Measurements from ENCODE around the gene DNAJC4.
"Not testable (repeated sequence)": the region's sequence is repeated elsewhere in the genome, so short reads cannot be mapped to it uniquely, and the experiment has no call there.

Gene DNAJC4

DNA sequence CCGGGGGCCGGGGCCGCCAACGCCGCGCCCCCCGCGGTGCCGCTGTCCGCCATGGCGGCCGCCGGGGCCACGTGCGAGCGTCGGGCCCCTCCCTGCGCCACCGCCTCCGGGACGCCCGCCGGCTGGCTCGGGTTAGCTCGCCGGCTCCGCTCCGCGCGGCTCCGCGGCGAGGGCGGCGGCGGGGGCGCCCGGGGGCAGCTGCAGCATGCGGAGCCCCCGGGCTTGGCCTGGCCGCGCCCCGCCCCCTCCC lies 16.2 kb downstream of the DNAJC4 start:
- not testable (repeated sequence) for DNase-seq

DNA sequence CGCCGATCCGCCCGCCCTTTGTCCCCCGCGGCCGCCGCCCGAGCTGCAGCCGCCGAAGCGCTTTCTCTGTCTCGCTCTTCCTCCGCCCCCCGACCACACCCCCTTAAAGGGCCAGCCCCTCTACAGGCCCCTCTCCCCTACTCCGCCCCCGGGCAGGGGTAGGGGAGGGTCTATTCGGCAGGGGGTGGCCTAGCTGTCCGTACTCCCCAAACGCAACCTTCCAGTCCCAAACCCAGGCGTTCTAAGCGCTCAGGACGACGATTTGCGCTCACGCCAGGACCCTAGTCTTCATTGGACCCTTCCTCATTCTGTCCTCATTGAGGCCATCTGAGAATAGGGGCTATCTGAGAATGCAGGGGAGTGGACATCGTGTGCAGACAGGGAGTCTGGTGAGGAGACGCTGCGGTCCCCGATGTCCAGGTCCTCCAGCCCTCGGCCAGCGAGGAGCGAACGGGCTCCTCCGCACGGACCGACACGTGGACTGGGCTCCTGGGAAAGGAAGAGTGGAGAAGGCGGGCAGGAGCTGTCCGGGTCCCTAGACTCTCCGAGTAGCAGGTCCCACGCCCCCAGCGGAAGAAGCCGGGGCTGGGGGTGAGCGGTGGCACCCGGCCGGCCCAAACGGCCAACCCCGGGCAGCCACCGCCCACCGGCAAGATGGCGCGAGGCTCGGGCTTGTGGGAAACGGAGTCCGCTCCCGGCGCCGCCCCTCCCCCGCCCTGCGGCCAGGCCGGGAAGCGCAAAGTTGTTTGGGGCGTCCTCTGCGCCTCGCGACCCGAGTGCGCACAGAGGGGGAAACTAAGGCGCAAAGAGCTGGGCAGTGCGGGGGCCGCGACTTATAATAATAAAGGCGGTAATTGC lies 16.8 kb downstream of the DNAJC4 start, which contains the start of gene PPP1R14B:
Gene PPP1R14B (minus strand): TSS at position 73 of the 858 bp plus-strand sequence. CDS start 270 bp downstream, outside the sequence.
- DNase-seq, result peak; percentile 74

DNA sequence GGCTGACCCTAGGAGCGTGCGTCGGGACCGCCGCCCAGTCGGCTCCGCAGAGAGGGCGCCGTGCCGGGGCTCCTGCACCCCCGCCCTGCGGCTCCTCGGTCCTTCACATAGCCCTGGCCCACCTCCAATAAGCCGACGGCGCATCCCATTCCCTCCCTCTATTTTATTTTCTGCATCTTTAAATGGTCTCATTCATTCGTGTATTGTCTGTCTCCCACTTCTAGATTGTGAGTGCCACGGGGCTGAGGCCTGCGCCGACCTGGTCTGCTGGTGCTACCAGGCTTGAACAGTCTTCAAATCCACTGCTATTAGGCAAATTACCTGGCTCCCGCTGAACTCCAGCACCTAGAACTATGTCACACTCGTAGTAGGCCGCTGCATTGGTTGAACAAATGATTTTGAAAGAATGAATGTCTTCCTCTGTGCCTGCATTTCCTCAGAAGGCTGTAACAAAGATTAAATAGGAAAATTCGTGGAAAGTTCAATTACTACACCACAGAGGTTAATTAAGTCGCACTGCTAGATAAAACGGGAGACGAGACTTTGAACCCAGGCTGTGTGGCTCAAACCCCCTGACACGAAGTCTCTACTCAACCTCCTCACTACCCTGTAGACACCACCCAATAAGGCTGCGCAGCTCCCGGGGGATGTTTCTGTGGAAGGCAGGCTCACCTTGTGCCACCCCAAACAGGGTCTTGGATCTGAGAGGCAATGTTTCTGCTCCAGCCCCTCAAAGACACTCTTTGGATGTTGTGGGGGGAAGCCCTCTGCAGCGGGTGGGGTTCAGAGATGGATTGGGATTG lies 17.6 kb downstream of the DNAJC4 start:
- DNase-seq, result no peak

DNA sequence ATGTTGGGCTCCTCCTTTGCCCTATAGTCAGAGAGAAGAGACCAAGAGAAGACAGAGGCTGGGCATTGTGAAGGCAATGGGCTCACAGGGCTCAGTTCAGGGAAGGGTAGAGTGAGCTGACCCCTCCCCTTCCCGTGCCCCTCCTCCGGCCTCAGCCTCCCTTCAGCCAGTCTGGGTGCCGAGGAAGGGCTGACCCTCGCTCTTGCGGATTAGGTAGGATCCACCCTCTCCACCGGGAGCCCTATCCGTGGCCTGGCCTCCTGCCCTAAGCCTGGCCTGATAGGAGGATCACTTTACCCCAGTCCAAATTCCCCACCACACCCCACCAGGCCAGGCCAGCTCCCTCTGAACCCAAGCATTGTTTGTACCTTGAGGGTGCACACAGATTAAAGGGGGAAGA lies 18.2 kb downstream of the DNAJC4 start:
- no peak for DNase-seq

DNA sequence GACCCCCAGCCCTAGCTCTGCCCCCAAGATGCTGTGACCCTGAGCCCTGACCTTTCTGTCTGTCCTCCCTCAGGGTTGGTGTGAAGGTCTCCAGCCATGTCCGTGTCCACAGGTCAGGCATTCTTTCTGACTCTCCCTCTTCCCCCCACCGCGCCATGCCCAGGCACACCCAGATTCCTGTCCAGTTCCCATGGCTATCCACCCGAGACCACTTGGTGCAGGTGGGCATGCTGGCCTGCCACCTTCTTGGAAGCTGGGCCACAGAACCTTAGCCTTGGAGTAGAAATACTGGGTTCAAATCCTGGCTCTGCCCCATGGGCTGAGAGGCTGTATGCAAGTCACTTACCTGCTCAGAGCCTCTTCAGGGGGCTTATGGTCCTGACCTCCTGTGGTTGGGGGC lies 18.7 kb downstream of the DNAJC4 start:
- no peak for DNase-seq

DNA sequence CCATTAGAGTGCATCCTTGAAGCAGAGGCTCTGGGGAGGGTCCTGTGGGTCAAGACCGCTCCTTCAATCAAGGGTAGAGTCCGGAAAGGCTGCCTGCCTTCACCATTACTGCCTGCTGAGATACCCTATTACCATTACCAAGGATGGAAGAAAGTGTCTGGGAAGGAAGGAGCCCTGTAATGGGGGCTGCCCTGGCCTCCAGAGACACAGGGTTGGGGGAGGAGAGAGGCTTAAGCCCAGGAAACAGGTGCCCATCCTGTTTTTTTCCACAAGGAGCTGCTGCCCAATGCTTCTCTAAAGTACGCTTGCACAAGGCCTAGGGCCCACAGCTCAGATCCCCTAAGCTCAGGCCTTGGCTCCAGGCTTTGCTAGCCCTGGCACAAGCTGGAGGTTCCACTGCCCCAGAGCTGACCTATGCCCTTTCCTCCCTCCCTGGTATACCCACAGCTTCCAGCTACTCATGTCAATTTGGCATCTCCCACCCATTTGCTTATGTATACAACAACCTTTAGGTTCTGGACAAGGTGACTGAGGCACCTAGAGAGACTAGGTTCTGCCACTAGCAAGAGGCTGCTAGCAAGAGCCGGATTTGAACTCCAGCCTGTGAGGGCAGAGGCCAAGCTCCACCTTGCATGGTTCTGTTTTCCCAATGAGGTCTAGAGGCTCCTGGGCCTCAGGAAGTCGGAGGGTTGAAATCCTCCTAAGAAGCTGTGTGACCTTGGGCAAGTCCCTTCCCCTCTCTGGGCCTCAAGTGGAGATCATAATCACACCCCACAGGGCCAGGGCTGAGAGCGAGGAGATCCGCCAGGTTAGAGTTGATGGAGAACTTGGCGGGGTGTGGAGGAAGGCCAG lies 19.4 kb downstream of the DNAJC4 start:
- no peak for DNase-seq

DNA sequence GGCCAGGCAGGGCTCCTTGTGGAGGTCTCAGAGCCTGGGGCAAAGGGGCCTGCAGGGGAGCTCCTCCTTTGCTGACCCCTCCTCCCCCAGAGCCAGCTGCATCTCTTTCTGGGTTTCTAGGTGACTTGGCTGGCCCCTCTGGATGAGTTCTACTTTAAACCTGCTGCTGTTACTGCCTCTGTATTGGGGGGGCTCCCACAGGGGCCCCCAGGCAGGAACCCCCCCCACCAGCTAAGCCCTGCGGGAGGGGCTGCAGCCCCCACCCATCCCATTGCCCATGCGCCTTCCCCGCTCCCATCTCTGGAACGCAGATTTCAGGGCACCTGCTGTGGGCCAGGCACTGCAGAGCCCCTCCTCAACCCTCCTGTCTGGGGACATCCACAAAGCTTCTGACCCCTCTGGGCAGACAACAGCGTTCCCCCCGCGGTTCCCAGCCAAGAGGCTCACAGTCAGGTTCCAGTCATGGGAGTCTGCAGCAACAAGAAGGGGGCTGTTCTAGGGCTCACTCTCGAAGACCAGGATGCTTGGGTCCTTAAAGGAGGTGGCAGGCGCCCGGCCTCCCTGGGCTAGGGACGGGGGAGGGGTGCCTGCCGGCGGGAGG lies 20.2 kb downstream of the DNAJC4 start:
- no peak for DNase-seq

DNA sequence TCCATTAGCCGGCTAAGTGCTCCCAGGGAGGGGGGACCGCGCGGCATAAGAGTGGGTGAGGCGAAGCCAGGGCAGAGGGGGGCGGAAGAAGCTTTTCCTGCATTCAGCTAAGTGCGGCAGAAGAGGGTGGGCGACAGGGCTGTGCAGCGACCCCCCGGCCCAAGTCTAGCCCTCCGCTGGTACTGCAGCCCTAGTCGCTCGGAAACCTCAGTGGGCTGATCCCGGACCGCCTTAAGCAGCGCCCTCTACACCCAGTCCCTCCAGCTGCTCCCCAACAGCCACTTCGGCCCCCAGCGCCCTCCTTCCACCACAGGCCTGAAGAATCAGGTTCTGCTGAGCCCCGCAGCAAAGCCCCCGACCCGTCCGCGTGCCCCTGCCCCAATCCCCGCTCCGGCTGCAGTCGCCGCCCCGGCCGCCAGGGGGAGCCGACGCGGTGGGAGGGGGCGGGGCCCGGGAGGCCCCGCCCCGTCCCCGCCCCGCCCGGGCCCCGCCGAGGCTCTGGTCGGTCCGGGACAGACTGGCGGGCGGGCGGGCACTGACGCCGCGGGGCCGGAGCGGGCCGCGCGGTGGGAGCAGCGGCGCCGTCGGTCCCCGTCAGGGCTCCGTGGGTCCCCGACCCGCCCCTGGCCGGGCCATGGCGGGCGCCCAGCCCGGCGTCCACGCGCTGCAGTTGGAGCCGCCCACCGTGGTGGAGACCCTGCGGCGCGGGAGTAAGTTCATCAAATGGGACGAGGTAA lies 20.8 kb downstream of the DNAJC4 start, which contains the start of gene PLCB3:
Gene PLCB3 (plus strand): TSS at position 515 of the 737 bp plus-strand sequence. CDS start 120 bp downstream, at position 635.
- peak; percentile 70 for DNase-seq

DNA sequence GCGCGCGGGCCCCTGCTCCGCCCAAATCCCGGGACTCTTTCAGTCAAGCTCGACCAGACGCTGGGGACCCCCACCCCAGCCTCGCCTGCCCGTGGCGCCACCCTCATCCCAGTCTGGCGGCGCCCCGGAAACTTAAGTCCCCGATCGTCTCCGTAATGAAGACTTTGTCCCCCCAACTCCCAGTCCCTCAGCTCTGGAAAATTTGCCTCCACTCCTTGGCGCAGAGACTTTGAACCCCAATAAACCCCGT lies 21.3 kb downstream of the DNAJC4 start:
- DNase-seq, result no peak

DNA sequence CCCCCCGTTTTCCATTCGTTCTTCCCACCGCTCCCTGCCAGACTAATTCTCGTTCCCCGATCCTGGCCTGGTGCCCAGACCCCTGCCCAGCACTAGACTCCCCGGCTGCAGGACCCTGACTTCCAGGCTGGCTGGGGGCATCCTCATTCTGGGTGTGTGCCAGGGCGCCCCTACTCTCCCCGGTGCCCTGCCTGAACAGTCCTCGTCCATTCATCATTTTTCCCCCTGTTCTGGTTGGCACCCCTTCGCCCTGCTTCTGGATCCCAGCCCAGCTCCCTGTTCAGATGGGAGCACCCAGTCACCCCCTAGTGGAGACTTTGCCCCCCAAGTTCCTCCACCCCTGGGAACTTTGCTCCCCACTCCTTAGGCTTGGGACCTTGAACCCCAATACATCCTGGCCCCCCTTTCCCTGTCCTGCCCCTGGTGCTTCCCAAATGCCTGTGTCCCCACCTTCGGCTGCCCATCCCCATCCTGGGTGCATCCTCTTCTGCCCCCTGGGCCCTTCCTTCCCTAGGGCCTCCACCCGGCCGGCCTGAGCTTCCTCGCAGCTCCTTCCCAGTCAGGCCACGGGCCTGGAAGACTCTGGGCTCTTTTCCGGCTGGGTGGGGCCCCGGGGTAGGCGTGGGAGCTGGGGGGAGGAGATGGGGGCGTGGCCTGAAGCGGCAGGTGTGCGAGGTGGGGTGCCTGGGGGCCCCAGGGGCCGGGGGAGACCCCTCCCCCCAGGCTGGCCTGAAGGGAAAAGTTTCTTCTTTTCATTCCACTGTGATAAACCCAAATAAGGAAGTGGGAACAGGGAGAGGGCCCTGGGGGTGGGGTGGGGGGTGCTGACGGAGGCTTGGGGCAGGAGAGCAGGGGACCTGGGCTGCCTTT lies 21.9 kb downstream of the DNAJC4 start:
- DNase-seq, result peak; percentile 51

DNA sequence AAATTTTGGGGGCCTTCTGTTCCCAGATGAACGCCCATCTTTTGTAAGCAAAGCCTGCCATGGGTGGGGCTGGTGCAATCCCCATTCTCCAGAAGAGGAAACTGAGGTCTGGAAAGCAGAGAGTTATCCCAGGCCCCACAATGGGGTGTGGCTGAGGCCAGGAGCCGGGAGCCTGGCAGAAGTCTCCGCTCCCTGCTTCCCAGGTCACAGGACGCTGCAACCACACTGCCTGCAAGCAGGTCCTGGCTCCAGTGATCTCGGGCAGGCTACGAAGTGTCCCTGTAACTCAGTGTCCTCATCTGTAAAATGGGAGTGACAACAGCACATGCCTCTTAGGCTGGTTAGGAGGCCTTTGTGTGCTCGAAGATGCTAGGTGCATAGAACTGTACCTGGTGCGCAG lies 22.7 kb downstream of the DNAJC4 start:
- no peak for DNase-seq

DNA sequence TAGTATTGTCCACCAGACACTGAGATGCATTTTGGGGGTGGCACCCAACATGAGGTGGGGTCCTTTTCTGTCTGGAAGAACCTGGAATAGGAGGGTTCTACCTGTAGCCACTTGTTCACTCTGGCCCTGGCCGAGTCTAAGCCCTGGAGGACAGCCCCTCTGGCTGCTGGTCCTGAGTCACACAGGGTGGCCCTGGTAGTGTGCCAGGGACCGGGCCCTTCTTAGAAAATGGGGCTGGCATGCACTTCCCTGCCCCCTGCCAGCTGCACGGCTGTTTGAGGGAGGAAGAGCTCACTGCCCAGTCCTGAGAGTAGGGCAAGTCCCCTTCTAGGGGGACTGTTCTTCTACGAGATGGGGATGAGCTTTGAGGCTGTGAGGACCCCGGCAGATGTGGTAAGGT lies 23.1 kb downstream of the DNAJC4 start:
- no peak for DNase-seq

DNA sequence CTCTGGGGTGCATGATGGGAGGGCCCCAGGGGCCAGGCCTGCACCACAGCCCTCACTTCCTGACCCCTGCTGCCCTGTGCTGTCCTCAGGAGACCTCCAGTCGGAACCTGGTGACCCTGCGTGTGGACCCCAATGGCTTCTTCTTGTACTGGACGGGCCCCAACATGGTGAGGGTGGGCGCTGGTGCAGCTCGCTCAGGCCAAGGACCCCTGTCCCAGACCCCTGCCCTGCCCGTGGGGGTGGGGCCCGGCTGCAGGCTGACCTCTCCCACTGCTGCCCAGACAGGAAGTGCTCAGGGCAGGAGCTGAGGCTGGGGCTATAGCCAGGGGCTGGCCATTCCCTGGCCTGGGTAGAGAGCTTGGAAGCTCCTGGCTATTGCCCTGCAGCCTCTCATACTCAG lies 24.0 kb downstream of the DNAJC4 start:
- DNase-seq, result no peak

DNA sequence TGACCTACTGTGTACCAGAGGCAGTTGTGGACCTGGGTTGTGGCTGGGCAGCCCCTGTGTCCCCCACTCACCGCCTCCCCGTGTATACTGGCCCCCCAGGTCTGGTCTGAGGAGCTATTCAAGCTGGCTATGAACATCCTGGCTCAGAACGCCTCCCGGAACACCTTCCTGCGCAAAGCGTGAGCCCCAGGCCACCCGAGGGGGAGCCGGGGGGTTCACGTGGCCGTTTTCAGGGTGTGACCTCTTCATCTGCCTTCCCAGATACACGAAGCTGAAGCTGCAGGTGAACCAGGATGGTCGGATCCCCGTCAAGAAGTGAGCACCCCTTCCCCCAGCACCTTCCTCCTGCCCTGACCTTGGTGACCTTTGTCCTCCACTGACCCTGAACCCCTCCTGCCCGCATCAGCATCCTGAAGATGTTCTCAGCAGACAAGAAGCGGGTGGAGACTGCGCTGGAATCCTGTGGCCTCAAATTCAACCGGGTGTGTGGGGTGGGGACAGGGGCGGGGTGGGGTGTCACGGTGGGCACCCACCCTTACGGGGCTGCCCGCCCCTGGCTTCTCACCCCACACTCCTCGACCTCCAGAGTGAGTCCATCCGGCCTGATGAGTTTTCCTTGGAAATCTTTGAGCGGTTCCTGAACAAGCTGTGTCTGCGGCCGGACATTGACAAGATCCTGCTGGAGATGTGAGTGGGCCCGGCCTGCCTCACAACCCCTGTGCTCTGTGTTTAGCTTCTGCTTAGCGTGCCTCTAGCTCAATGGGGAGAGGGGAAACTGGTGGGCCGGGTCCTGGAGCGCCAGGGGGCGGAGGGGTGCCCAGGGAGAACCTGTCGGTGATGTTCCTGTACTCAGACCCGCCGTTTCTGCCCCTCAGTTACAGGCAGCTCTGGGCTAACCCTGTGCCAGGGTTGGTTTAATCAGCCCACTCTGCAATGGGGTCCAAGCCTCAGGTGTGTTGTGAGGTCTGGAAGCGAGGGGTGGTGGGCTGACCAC lies 25.1 kb downstream of the DNAJC4 start:
- DNase-seq, result no peak

DNA sequence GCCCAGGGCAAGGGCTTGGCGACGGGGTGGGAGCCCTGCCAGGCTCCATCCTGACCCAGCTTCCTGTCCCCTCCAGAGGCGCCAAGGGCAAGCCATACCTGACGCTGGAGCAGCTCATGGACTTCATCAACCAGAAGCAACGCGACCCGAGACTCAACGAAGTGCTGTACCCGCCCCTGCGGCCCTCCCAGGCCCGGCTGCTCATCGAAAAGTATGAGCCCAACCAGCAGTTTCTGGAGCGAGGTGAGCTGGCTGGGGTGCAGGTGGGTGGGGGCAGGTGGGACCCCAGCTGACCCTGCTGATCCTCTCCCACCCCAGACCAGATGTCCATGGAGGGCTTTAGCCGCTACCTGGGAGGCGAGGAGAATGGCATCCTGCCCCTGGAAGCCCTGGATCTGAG lies 26.0 kb downstream of the DNAJC4 start:
- DNase-seq, result no peak

DNA sequence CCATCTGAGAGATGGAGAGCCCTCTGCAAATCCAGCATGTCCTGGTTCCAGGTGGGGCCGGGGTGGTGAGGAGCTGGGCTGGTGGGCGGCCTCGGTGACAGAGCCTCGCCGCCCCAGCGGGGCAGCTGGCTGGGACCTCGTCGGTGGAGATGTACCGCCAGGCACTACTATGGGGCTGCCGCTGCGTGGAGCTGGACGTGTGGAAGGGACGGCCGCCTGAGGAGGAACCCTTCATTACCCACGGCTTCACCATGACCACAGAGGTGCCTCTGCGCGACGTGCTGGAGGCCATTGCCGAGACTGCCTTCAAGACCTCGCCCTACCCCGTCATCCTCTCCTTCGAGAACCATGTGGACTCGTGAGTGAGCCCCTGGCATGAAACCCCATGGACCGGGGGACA lies 28.0 kb downstream of the DNAJC4 start:
- DNase-seq, result no peak

DNA sequence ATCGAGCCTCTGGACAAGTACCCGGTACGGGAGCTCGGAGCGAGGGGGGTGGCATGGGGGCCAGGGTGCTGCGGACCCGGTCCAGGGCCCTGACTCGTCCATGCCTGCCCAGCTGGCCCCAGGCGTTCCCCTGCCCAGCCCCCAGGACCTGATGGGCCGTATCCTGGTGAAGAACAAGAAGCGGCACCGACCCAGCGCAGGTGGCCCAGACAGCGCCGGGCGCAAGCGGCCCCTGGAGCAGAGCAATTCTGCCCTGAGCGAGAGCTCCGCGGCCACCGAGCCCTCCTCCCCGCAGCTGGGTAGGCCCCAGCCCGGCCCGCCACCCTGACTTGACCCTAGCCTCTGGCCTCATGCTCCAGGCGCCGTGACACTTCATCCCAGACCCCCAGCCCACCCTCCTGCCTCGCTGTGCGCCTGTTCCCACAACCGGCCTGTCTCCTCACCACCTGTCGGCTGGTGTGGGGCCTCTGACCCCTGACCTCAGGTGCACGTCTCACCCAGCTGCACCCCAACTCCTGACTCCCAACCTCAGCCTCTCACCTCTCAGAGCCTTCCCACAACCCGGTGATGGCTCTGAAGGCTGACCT lies 28.7 kb downstream of the DNAJC4 start:
- no peak for DNase-seq

DNA sequence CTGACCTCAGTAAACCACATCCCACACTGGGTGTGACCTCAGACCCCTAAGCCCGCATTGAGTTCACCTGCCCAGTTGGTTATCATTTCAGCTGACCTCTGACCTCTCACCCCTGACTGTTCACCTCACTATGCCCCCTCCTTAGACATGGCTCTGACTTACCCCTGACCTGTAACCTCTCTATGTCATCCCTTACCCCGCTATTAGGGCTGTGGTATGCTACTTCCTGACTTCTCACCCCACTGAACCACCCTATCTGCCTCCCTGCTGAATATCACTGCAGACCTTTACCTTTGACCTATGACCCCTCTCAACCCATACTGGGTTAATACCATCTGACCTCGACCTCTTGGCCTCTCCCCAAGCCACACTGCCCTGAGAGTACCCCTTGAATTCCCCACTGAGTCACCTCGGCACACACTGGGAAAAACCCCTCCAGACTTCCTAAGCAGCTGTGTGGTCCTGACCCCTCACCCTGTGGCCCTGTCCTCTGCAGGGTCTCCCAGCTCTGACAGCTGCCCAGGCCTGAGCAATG lies 29.3 kb downstream of the DNAJC4 start:
- DNase-seq, result peak; percentile 49

DNA sequence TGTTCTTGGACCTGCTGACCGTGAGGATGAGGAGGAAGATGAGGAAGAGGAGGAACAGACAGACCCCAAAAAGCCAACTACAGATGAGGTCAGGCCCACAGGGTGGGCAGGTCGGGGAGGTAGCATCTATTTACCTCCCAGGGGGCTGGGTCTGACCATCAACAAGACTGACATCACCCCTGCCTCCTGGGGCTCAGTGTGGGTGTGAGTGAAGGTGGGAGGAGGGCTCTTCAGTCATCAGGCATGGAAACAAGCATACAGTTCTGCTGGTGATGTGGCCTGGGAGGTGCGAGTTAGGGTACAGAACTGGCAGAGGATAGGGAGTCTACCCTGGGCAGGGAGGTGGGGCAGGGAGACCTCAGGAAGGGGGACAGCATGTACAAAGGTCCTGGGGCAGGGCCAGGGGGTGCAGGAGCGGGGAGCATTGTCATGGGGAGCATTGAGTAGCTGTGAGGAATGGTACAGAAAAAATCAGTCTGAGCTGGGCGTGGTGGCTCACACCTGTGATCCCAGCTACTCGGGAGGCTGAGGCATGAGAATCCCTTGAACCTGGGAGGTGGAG lies 29.9 kb downstream of the DNAJC4 start:
- no peak for DNase-seq

Data from inflammatory macrophage treated with lipopolysaccharide for 4 hours (primary cell).